ENCODE data around the gene MRPS34. TPM values are rescaled to one million over a fixed set of nuclear protein-coding genes. Genes with fewer than 3 reads are reported as not detected.

The MRPS34 gene
- total RNA-seq, 2 donors from 2014 or later = 106 to 227 TPM

DNA sequence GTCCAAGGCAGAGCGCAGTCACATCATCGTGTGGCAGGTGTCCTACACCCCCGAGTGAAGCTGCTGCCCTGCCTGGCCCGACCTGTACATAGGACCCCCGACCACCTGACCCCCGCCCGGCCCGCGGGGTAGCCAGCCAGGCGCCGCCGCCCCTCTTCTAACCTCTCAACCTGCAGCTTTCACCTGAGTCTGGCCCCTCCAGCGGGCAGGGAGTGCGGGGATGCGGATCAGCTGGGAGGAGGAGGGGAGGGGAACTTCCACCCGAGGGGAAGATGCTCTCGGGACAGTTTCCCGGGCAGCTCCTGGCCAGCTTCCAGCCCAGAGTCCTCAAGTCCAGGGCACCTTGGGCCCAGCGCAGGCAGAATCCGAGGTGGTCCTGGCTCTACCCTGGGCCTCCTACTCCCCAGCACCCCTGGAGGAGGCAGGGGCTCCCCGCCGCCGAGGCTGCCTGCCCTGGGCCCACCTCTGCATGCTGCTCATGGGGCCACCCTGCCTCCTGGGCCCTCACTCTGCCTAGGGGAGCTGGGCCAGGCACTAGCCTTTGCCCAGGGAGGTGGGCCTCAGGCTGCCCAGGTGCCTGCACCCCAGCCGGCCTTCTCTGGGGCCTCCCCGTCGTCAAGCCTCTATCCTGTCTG, 4.0 kb downstream of the MRPS34 start:
- H3K4me1 ChIP-seq = peaks cover 5% of the 10 kb centered on the region
- H3K9me3 ChIP-seq = no peaks in the 10 kb centered on the region
- DNase-seq = no peak
- no peak overlapping the region for H3K27ac ChIP-seq
- H3K27me3 ChIP-seq = no peaks in the 10 kb centered on the region
- TF ChIP-seq, protein P1, sequence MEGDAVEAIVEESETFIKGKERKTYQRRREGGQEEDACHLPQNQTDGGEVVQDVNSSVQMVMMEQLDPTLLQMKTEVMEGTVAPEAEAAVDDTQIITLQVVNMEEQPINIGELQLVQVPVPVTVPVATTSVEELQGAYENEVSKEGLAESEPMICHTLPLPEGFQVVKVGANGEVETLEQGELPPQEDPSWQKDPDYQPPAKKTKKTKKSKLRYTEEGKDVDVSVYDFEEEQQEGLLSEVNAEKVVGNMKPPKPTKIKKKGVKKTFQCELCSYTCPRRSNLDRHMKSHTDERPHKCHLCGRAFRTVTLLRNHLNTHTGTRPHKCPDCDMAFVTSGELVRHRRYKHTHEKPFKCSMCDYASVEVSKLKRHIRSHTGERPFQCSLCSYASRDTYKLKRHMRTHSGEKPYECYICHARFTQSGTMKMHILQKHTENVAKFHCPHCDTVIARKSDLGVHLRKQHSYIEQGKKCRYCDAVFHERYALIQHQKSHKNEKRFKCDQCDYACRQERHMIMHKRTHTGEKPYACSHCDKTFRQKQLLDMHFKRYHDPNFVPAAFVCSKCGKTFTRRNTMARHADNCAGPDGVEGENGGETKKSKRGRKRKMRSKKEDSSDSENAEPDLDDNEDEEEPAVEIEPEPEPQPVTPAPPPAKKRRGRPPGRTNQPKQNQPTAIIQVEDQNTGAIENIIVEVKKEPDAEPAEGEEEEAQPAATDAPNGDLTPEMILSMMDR (IDR thresholded peaks at IDR 0.05) = no peak
- intact Hi-C loops (cut with DNase I) = no loop called here
- no peak overlapping the region for H3K9ac ChIP-seq (ENCODE audit: low read depth in 2 of 2, low read length in 2 of 2)
- H3K4me3 ChIP-seq = no peak overlapping the region
- H3K36me3 ChIP-seq = peaks cover 8% of the 10 kb centered on the region

DNA sequence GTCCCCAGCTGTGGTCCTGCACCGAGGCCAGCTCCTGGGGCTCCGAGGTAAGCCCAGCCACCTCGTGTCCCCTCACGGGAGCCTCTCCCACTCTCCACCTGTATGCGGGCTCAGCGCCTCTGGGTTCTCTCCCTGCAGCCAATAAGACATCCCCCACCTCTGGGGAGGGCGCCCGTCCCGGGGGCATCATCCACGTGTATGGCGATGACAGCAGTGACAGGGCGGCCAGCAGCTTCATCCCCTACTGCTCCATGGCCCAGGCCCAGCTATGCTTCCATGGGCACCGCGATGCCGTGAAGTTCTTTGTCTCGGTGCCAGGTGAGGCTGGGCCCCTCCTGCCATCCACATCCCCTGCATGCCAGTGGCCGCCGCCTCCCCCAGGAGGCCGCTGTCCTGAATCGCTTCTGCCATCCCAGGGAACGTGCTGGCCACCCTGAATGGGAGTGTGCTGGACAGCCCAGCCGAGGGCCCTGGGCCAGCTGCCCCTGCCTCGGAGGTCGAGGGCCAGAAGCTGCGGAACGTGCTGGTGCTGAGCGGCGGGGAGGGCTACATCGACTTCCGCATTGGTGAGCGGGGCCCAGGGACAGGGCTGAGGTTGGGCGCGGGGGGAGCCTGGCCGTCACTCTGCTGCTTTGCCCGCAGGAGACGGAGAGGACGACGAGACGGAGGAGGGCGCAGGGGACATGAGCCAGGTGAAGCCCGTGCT, 4.7 kb downstream of the MRPS34 start:
- TF ChIP-seq, protein P1 (IDR thresholded peaks at IDR 0.05) = no peak
- Histone ChIP-seq H3K27me3 (no peaks in the 10 kb centered on the region), H3K36me3 (peaks cover 8% of the 10 kb centered on the region), H3K9ac (ENCODE audit: low read depth in 2 of 2, low read length in 2 of 2) (no peak overlapping the region), H3K4me1 (peaks cover 5% of the 10 kb centered on the region), H3K4me3 (no peak overlapping the region), H3K27ac (no peak overlapping the region), H3K9me3 (no peaks in the 10 kb centered on the region)
- intact Hi-C loops (cut with DNase I) = no loop called here
- no peak for DNase-seq

DNA sequence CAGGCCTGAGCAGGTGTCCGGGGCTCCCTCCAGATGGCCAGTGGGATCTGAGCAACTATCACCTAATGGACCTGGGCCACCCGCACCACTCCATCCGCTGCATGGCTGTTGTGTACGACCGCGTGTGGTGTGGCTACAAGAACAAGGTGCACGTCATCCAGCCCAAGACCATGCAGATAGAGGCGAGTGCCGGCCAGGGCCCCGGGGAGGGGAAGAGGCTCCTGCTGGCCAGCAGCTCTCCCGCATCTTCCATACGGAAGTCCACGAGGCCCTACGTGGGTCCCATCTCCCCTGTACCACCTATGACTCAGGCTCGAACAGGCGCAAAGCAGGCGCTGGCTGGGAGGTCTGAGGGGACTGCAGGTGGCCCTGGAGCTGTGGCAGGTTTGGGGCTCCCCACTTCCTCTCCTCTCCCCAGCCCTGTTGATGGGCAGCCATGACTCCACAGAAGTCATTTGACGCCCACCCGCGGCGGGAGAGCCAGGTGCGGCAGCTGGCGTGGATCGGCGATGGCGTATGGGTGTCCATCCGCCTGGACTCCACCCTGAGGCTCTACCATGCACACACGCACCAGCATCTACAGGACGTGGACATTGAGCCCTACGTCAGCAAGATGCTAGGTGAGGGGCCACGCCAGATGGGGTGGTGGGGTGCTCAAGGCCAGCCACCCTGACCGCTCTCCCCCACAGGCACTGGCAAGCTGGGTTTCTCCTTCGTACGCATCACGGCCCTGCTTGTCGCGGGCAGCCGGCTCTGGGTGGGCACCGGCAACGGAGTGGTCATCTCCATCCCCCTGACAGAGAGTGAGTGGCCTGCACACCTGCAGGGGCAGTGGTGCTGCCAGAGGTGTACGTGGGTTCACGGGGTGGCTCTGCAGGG, 5.6 kb downstream of the MRPS34 start:
- intact Hi-C loops (cut with DNase I) = no loop called here

DNA sequence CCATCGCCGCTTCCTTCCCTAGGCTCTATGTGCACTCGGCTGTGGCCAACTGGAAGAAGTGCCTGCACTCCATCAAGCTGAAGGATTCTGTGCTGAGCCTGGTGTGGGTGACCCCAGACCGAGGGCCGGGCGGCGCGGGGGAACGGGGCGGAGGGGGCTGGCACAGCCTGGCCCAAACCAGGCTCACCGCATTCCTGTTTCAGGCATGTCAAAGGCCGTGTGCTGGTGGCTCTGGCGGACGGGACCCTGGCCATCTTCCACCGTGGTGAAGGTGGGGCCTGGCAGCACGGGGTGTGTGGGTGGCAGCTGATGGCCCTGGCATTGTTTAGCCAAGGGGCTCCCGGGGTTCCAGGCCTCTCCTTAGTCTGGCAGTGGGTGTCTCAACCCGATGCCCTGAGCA, 6.2 kb downstream of the MRPS34 start:
- H3K4me1 ChIP-seq = peaks cover 5% of the 10 kb centered on the region
- no peaks in the 10 kb centered on the region for H3K27me3 ChIP-seq
- no peaks in the 10 kb centered on the region for H3K9me3 ChIP-seq
- H3K36me3 ChIP-seq = peaks cover 8% of the 10 kb centered on the region
- no peak for DNase-seq
- no peak overlapping the region for H3K4me3 ChIP-seq
- TF ChIP-seq, protein P1 (IDR thresholded peaks at IDR 0.05) = no peak
- no peak overlapping the region for H3K9ac ChIP-seq (ENCODE audit: low read depth in 2 of 2, low read length in 2 of 2)
- no peak overlapping the region for H3K27ac ChIP-seq
- intact Hi-C loops (cut with DNase I) = no loop called here

More for the DNA sequence above, 5.6 kb downstream of the MRPS34 start:
- Histone ChIP-seq H3K9ac (ENCODE audit: low read depth in 2 of 2, low read length in 2 of 2) (no peak overlapping the region), H3K27me3 (no peaks in the 10 kb centered on the region), H3K4me1 (peaks cover 5% of the 10 kb centered on the region), H3K27ac (no peak overlapping the region), H3K4me3 (no peak overlapping the region), H3K36me3 (peaks cover 8% of the 10 kb centered on the region), H3K9me3 (no peaks in the 10 kb centered on the region)
- DNase-seq = no peak
- TF ChIP-seq, protein P1 (IDR thresholded peaks at IDR 0.05) = no peak

DNA sequence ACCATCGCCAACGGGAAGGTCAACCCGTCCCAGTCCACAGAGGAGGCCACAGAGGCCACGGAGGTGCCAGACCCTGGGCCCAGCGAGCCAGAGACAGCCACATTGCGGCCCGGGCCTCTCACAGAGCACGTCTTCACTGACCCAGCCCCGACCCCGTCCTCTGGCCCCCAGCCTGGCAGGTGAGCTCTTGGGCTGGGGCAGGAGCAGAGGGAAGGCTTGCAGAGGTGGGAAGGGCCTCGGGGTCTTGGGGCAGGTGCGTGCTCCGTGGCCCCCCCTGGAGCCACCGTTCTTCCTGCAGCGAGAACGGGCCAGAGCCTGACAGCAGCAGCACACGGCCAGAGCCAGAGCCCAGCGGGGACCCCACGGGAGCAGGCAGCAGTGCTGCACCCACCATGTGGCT, 6.7 kb downstream of the MRPS34 start:
- DNase-seq = no peak
- H3K27ac ChIP-seq = no peak overlapping the region
- intact Hi-C loops (cut with DNase I) = no loop called here
- H3K9me3 ChIP-seq = no peaks in the 10 kb centered on the region
- TF ChIP-seq, protein P1 (IDR thresholded peaks at IDR 0.05) = no peak
- H3K9ac ChIP-seq (ENCODE audit: low read depth in 2 of 2, low read length in 2 of 2) = no peak overlapping the region
- no peaks in the 10 kb centered on the region for H3K27me3 ChIP-seq
- no peak overlapping the region for H3K4me3 ChIP-seq
- H3K36me3 ChIP-seq = peaks cover 8% of the 10 kb centered on the region
- peaks cover 5% of the 10 kb centered on the region for H3K4me1 ChIP-seq

All from colonic mucosa (tissue), 4 donors.